NCI-H146 (cell line): Measurements from ENCODE around the gene USP32.
A peak's percentile ranks its signal among the peaks of the same experiment; 100 is the strongest.
"Not testable (repeated sequence)": the region's sequence is repeated elsewhere in the genome, so short reads cannot be mapped to it uniquely, and the experiment has no call there.

ENCODE experiments used
- DNase-seq: peaks from one replicate; lab custom pipeline; 2025; lab: John Stamatoyannopoulos, UW

USP32 gene

GRCh38 chr17:60403523-60403810, 11.5 kb upstream of the USP32 start:
- DNase-seq = no peak

- DNase-seq = no peak
These were observed 9.9 kb upstream of the USP32 start for GRCh38 chr17:60401819-60402218.

- DNase-seq = no peak
These were observed 6.5 kb upstream of the USP32 start for GRCh38 chr17:60398227-60398959.

GRCh38 chr17:60396412-60396811, 4.5 kb upstream of the USP32 start:
- DNase-seq = no peak

DNA sequence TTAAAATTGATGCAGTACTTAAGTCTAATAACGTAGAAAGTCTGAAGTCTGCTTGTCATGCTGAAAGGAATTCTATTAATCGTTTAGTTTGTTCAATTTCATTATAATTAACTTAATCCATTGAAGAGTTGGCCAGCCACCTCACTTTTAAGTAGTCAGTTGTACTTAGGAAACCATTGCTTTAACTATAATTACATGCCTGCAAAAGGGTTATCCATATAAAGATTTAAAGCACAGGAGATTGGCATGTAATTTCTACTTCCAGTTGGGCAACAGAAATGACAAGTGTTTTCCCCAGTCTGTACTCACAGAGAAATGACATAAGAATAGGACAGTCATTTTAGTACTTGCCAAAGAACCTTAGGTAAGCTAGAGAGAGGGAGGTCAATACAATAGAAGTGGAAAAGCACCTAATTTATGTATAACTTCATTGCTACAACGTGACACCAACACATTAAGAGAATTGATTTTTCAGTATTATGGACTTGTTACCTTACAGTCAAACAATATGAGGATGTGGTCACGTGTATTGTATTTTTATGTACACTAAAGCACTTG, 3.7 kb upstream of the USP32 start:
- no peak for DNase-seq

DNA sequence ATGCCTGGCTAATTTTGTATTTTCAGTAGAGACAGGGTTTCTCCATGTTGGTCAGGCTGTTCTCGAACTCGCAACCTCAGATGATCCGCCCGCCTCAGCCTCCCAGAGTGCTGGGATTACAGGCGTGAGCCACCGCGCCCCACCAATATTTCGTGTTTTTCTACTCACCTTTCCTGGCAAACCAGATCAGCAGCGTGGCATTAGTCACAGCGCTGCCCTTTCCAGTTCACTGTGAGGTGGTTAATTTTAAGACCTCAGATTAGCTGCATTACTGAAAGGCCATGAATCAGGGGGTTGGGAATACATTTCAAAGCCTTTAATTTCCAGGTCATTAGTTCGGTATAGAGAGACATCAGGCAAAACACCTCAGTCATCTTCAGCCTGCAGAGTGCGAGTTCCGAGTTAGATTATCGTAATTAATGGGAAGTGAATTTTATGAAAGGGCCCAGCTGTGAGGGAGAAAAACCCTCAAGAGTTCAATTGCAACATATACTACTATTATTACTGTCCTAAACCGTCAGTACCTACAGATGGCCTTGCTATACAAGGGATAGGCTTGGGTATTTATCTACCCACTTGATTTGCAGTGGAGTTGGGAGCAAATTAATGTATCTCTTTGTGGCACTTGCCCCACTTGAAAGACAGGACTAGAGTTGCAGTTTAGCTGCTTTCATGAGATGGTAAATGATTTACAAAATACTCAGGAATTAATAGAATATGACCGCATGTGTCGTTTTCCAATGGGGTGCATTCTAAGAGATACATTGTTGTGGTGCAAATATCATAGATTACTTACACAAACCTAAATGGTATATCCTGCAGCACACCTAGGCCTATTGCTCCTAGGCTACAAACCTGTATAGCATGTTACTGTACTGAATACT, 2.1 kb upstream of the USP32 start:
- no peak for DNase-seq

GRCh38 chr17:60392845-60393702, 1.1 kb upstream of the USP32 start:
- DNase-seq = peak; percentile 49

DNA sequence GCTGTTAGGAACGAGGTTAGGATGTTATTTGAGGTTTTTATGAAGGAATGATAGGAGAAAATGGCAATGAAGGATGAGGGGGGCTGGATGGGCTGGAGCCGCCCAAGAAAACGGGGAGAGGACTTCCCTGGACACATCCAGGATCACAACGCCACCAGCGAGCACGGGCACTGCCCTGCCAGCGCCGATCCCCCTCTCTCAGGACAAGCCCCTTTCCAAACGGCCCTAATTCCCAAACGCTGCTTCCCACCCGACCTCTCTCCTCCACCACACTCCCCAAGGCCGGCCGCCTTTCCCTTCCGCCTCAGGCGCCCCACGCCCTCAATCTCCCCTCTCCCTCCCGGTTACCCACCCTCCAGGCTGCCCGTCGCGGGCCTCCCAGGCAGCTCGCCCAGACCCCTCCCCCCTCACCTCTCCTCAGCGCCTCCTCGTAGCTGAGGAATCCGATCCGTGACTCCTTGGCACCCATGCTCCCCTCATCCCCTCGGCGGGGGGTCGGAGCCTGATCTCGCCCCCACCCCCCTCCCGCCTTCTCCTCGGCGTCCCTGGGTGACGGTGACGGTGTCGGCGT, 377 bp downstream of the USP32 start:
- no peak for DNase-seq

DNA sequence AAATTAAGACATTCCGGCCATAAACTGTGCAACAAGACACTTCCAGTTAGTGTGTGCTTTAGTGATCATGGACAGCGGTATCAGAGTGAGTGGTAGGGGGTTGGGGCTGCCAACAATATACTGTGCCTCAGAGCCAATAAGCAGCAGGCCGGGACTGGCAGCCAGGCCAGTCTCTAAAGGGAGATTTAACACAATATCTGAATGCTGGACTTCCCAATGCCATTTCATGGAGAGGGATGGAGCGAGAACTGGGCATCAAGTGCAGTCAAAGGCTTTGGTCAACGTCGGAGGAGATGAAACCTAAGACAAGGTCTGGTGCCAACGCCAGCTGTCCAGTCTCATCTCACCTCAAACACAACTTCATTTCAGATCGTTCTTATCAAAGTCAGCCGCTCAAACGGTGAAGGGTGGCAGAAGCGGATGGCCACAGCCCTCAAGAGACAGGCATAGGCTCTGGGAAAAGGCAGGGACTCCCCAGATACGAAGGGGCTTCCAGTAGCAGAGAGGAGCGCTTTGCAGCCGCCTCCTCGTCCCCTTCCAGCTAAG, 935 bp downstream of the USP32 start:
- DNase-seq = peak; percentile 61

DNA sequence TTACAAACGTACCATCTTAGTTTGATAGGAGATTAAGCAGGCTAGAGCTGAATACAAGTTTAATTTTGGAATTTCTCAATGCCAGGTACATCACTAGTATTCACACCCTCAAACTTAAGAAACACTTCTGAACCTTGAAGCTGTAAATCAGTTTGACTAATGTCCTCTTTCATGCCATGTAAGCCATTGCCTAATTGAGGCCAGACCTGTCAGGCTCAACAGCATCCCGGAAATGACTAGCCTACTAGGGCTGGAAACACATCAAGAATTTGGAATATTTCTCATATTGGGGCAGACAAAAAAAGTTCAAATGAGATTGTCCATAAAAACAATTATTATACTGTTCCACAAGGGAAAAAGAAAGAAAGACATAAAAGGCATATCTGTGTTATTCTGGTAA, 1.7 kb downstream of the USP32 start:
- DNase-seq = no peak

GRCh38 chr17:60388742-60389141, 3.2 kb downstream of the USP32 start:
- no peak for DNase-seq

GRCh38 chr17:60387666-60388065, 4.3 kb downstream of the USP32 start:
- DNase-seq = no peak

DNA sequence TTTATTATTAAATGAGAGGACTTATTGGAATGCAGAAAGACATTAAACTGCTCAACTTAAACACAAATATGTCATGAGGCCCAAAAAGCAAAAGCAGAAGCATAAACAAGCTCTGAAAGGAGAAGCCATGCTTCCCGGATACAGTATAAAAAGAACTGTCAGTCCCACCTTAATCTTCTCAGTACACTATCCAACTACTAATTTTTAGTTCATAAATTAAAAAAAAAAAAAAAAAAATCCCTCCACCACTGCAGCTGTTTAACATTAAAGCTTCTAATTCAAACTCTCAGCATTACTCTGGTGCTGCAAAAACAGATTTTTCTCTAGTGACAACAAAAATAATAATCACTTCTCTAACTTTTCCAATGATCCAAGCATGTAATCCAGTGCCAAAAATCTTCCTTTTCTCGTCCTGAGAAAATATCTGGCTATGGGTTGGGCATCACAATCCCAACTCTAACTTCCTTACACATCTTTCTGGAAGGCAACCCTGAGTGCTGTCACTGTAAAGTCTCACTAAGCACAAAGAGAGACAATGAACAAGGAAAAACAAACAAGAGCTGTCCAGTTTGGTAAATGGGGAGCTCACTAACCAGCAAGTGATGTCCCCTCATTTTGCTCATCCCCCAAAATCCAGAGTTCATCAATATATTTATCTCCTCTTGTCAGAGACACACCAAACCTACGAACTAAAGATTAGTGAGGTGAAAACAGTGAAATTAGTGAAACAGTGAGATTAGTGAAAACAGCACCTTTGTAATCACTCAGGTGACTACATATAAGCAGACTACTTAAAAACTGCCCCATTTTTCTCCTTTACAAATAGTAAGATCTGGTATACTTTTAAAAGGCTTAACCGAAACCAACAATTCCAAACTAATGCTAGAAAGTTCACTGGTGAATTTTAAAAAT, 5.5 kb downstream of the USP32 start:
- no peak for DNase-seq

DNA sequence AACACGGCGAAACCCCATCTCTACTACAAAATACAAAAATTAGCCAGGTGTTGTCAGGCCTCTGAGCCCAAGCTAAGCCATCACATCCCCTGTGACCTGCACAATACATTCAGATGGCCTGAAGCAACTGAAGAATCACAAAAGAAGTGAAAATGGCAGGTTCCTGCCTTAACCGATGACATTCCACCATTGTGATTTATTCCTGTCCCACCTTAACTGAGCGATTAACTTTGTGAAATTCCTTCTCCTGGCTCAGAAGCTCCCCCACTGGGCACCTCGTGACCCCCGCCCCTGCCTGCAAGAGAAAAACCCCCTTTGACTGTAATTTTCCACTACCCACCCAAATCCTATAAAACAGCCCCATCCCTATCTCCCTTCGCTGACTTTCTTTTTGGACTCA, 7.0 kb downstream of the USP32 start:
- DNase-seq = not testable (repeated sequence)

DNA sequence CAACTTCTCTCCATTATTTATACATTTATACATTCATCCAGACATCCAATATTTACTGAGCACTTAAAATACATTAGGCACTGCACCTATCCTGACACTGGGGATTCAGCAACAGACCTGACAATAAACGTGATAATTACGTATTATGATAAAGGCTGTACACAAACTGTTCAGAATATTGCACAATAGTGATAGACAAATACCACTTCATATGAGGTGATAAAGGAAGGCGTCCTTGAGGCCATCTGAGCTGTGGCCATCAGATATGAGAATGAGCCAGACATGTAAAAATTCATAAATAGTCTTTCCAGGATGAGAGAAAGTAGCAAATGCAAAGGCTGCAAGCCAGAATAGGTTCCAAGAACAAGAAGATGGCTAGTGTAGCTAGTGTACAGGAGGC, 8.6 kb downstream of the USP32 start:
- DNase-seq = peak; percentile 31

GRCh38 chr17:60381958-60382357, 10.0 kb downstream of the USP32 start:
- DNase-seq = no peak

GRCh38 chr17:60379461-60379860, 12.5 kb downstream of the USP32 start:
- DNase-seq = not testable (repeated sequence)

GRCh38 chr17:60378187-60378586, 13.7 kb downstream of the USP32 start:
- DNase-seq = not testable (repeated sequence)

- no peak for DNase-seq
These were observed 19.0 kb downstream of the USP32 start for GRCh38 chr17:60372790-60373483.
